Measurements from ENCODE around the gene SEMA6B. TPM values are rescaled to one million over a fixed set of nuclear protein-coding genes. Genes with fewer than 3 reads are reported as not detected.
A peak's percentile ranks its signal among the peaks of the same experiment; 100 is the strongest.

SEMA6B gene
- total RNA-seq, 1 experiment from 2014 or later = 38.4 TPM

- Histone ChIP-seq H4K5ac (ENCODE audit: insufficient read length, low read depth, low read length) (no peak overlapping the region), H3T11ph (ENCODE audit: low read length) (no peak overlapping the region), H2BK120ac (ENCODE audit: low read depth, low read length, poor library complexity, severe bottlenecking) (no peak overlapping the region), H3K9me3 (ENCODE audit: control insufficient read depth, low read depth, low read length) (no peaks in the 10 kb centered on the region), H2BK20ac (ENCODE audit: low read depth, low read length, poor library complexity, severe bottlenecking) (no peak overlapping the region), H2BK12ac (ENCODE audit: insufficient read length, low read depth, low read length) (no peak overlapping the region), H3K4ac (ENCODE audit: low read depth, low read length) (no peak overlapping the region), H2AK5ac (ENCODE audit: insufficient read length, low read length) (no peak overlapping the region), H3K4me2 (ENCODE audit: insufficient read depth, insufficient read length, low read length) (no peak overlapping the region), H3K27me3 (ENCODE audit: insufficient read depth, low read length) (no peaks in the 10 kb centered on the region), H3K56ac (ENCODE audit: insufficient read length, low read depth, low read length) (no peak overlapping the region), H3K79me2 (ENCODE audit: insufficient read depth, low read length) (no peaks in the 10 kb centered on the region), H3K9ac (ENCODE audit: extremely low read depth, insufficient read length, low read length) (no peak overlapping the region), H3K18ac (ENCODE audit: insufficient read length, low read depth, low read length) (no peak overlapping the region), H3K4me1 (ENCODE audit: insufficient read depth, low read length) (no peaks in the 10 kb centered on the region), H3K23me2 (ENCODE audit: insufficient read length, low read depth, low read length, poor library complexity, severe bottlenecking) (peaks cover 4% of the 10 kb centered on the region), H4K20me1 (ENCODE audit: control insufficient read depth, insufficient read depth, insufficient read length) (no peaks in the 10 kb centered on the region), H2BK5ac (ENCODE audit: insufficient read length, low read length) (no peak overlapping the region), H3K27ac (ENCODE audit: insufficient read length, low read depth, low read length) (no peak overlapping the region), H4K8ac (replicated peaks; ENCODE audit: insufficient read length, low read depth, low read length) (no peak overlapping the region), H2BK15ac (ENCODE audit: low read depth, low read length) (no peak overlapping the region), H3K23ac (ENCODE audit: insufficient read length, low read depth, low read length) (no peak overlapping the region), H3K14ac (ENCODE audit: insufficient read depth, low read length) (no peak overlapping the region), H3K79me1 (ENCODE audit: insufficient read depth, low read depth, low read length, poor library complexity, severe bottlenecking) (no peaks in the 10 kb centered on the region), H2AFZ (ENCODE audit: low read length) (no peak overlapping the region), H4K91ac (ENCODE audit: insufficient read length, low read depth, low read length) (no peak overlapping the region)
- H3K9me3 Mint-ChIP-seq = no peaks in the 10 kb centered on the region; a peak in 2 of 5 replicates
- no peak for TF ChIP-seq CTCF (conservative IDR thresholded peaks at IDR 0.05)
- no peaks in the 10 kb centered on the region for H3K36me3 Mint-ChIP-seq (ENCODE audit: insufficient read depth in 1 of 3, low read depth in 3 of 3)
- H3K4me1 Mint-ChIP-seq = peaks cover 8 to 34% of the 10 kb centered on the region in 2 experiments
- WGBS (ENCODE audit: extremely low coverage, insufficient read length, low lambda C conversion rate) = no CpG with 5 or more reads among the region's 5 CpGs
- H3K27ac Mint-ChIP-seq = 0 out of 7 replicates have a peak overlapping the region, but pooled peaks of 1 of the 3 experiments have one; percentile 21
- H3K27me3 Mint-ChIP-seq (ENCODE audit: low read depth) = peaks cover 54% of the 10 kb centered on the region
- no peak overlapping the region; a peak in 1 of 5 replicates for H3K4me3 Mint-ChIP-seq
- no peak for DNase-seq
Observed at GRCh38 chr19:4592445-4592844, 33.0 kb upstream of the SEMA6B start.

All from H9 (cell line).